GM12878 (cell line): ENCODE data around the gene LY9. TPM values are rescaled to one million over a fixed set of nuclear protein-coding genes. Genes with fewer than 3 reads are reported as not detected.

Experiments
- ATAC-seq: fragments of 200-7000 bp; cut with Tn5 transposase; 3 replicates; pipeline ENCODE4 v1.9.1; 2020; ENCODE audit warnings: mild to moderate bottlenecking, moderate library complexity
- BruUV-seq: library from RNA; stranded (reverse); fragments of 400-500 nt; replicated peaks from 2 replicates; lab custom pipeline; 2021; lab: Mats Ljungman, UMichigan
- CTCF ChIA-PET: fragments of 300-600 bp; sonication (Branson Sonifier 250); formaldehyde crosslinking; extraction: SDS; loops from one replicate; lab custom pipeline; 2021; ENCODE audit warnings: inconsistent platforms; lab: Yijun Ruan, JAX
- POLR2A ChIA-PET: fragments of 350-600 bp; formaldehyde crosslinking; extraction: SDS; loops from one replicate; lab custom pipeline; 2021; ENCODE audit warnings: inconsistent platforms; lab: Charles Lee
- RAD21 ChIA-PET: fragments of 300-600 bp; sonication (Branson Sonifier 250); formaldehyde crosslinking; loops from one replicate; lab custom pipeline; 2023; ENCODE audit warnings: antibody characterized with exemption; ENCODE audit not compliant: unreplicated experiment; lab: Charles Lee
- SMC1A ChIA-PET: fragments of 300-600 bp; sonication (Branson Sonifier 250); formaldehyde crosslinking; loops from one replicate; lab custom pipeline; 2023; ENCODE audit not compliant: unreplicated experiment, uncharacterized antibody; lab: Charles Lee
- DNase-seq: peaks from one replicate; pipeline ENCODE4 v3.0.0-alpha.2; 2011; ENCODE audit warnings: low read depth, low spot score
- FAIRE-seq: peaks from 3 replicates; lab custom pipeline; 2011; peaks lifted over from hg19 to GRCh38; lab: Jason Lieb, UNC
- H2AFZ ChIP-seq: 2 replicates; pipeline ENCODE4 v1.6.0; 2011; ENCODE audit warnings: low read depth, low read length, control low read depth; ENCODE audit not compliant: control insufficient read depth
- H3K27ac ChIP-seq: 2 replicates; pipeline ENCODE4 v1.5.1; 2011; ENCODE audit warnings: control low read depth; ENCODE audit not compliant: control insufficient read depth, insufficient read depth
- H3K27me3 ChIP-seq, 2 experiments: replicated peaks in 1 of 2; 2 replicates each; pipeline versions ENCODE4 v1.6.0 to v1.6.1; 2011; ENCODE audit warnings: low read length in 1 of 2; ENCODE audit not compliant: control insufficient read depth in 2 of 2, insufficient read depth in 2 of 2
- H3K36me3 ChIP-seq, 2 experiments: 2 replicates each; pipeline ENCODE4 v1.5.1; 2011; ENCODE audit warnings: low read length in 1 of 2; ENCODE audit not compliant: control insufficient read depth in 2 of 2, insufficient read depth in 2 of 2
- H3K4me1 ChIP-seq: 2 replicates; pipeline ENCODE4 v1.6.1; 2011; ENCODE audit warnings: mild to moderate bottlenecking, low read length, moderate library complexity, mixed read lengths; ENCODE audit not compliant: control insufficient read depth, insufficient read depth
- H3K4me2 ChIP-seq: 2 replicates; pipeline ENCODE4 v1.6.0; 2011; ENCODE audit warnings: control low read depth; ENCODE audit not compliant: control insufficient read depth, insufficient read depth
- H3K4me3 ChIP-seq: fragments of 200-600 bp; sonication (generic); 2 replicates; pipeline ENCODE4 v1.5.1; 2016
- H3K79me2 ChIP-seq: 2 replicates; pipeline ENCODE4 v1.6.0; 2011; ENCODE audit warnings: low read length; ENCODE audit not compliant: control insufficient read depth, insufficient read depth
- H3K9ac ChIP-seq: 2 replicates; pipeline ENCODE4 v1.8.0; 2011; ENCODE audit warnings: low read length, control low read depth, mixed read lengths; ENCODE audit not compliant: control insufficient read depth, insufficient read depth
- H3K9me3 ChIP-seq: replicated peaks from 3 replicates; pipeline ENCODE4 v1.5.1; 2011; ENCODE audit warnings: mild to moderate bottlenecking, low read length; ENCODE audit not compliant: control insufficient read depth, insufficient read depth
- H4K20me1 ChIP-seq: 2 replicates; pipeline ENCODE4 v1.6.0; 2011; ENCODE audit not compliant: control insufficient read depth, insufficient read depth
- BCL11A ChIP-seq: IDR thresholded peaks from 2 replicates; pipeline ENCODE4 v1.6.1; 2011; ENCODE audit warnings: low read depth, low read length
- BHLHE40 ChIP-seq, 2 experiments: fragments of 450-650 bp in 1 of 2; IDR thresholded peaks; 2 replicates each; pipeline ENCODE4 v1.6.1; 2011 to 2017; ENCODE audit warnings: low read depth in 2 of 2, borderline replicate concordance in 1 of 2, improper control_type of control experiment in 1 of 2, low read length in 1 of 2, mild to moderate bottlenecking in 1 of 2
- CBFB ChIP-seq: IDR thresholded peaks from 2 replicates; pipeline ENCODE4 v1.6.1; 2016; ENCODE audit warnings: antibody characterized with exemption, low read depth
- DPF2 ChIP-seq: fragments of 450-650 bp; IDR thresholded peaks from 2 replicates; pipeline ENCODE4 v1.6.1; 2017; ENCODE audit warnings: mild to moderate bottlenecking
- IKZF2 ChIP-seq, 2 experiments: fragments of 450-650 bp; IDR thresholded peaks; 2 replicates each; pipeline ENCODE4 v1.6.1; 2017; ENCODE audit warnings: mild to moderate bottlenecking in 2 of 2, moderate library complexity in 2 of 2
- JUND ChIP-seq: IDR thresholded peaks from 2 replicates; pipeline ENCODE4 v1.6.1; 2012; ENCODE audit warnings: low read depth, mild to moderate bottlenecking, low read length, improper control_type of control experiment, moderate library complexity
- POLR2AphosphoS2 ChIP-seq: IDR thresholded peaks from 2 replicates; pipeline ENCODE4 v1.6.1; 2011; ENCODE audit warnings: low read depth, mild to moderate bottlenecking, low read length, improper control_type of control experiment, moderate library complexity
- RAD51 ChIP-seq: fragments of 450-650 bp; IDR thresholded peaks from 2 replicates; pipeline ENCODE4 v1.6.1; 2016; ENCODE audit warnings: moderate library complexity, mild to moderate bottlenecking, inconsistent platforms
- SP1 ChIP-seq: IDR thresholded peaks from one replicate; pipeline ENCODE4 v1.6.1; 2011; ENCODE audit warnings: low read depth, low read length
- SREBF2 ChIP-seq: IDR thresholded peaks from 2 replicates; pipeline ENCODE4 v1.6.1; 2012; ENCODE audit warnings: mild to moderate bottlenecking, low read length
- STAT1 ChIP-seq: fragments of 450-650 bp; conservative IDR thresholded peaks from 2 replicates; pipeline ENCODE4 v1.6.1; 2014; ENCODE audit warnings: antibody characterized with exemption, mild to moderate bottlenecking
- TCF12 ChIP-seq: IDR thresholded peaks from 2 replicates; pipeline ENCODE4 v1.6.1; 2011; ENCODE audit warnings: low read depth, mild to moderate bottlenecking, low read length
- TCF7 ChIP-seq: IDR thresholded peaks from 2 replicates; pipeline ENCODE4 v1.6.1; 2014; ENCODE audit warnings: antibody characterized with exemption, borderline replicate concordance
- YBX1 ChIP-seq: fragments of 450-650 bp; IDR thresholded peaks from 2 replicates; pipeline ENCODE4 v1.6.1; 2016; ENCODE audit warnings: antibody characterized with exemption
- ZNF622 ChIP-seq: fragments of 450-650 bp; IDR thresholded peaks from 2 replicates; pipeline ENCODE4 v1.6.1; 2017; ENCODE audit warnings: mild to moderate bottlenecking, inconsistent platforms
- WGBS: methylation state at CpG from one replicate; pipeline ENCODE4 v1.1.6; 2016; ENCODE audit warnings: low lambda C conversion rate; ENCODE audit not compliant: insufficient replicate concordance, insufficient coverage; ENCODE audit errors: missing lambda C conversion rate; 5-methylcytosine and 5-hydroxymethylcytosine counted together
- in situ Hi-C: fragments of 300-500 bp; cut with MboI; formaldehyde crosslinking; loops from 9 replicates; pipeline ENCODE4 v1.14.3; 2018; ENCODE audit warnings: mixed read lengths
- intact Hi-C: fragments of 100-400 bp; cut with micrococcal nuclease; formaldehyde crosslinking; loops from one replicate; pipeline ENCODE4 v1.14.2; 2022; ENCODE audit not compliant: unreplicated experiment
- polyA plus RNA-seq, 11 experiments: library from polyadenylated mRNA; depleted of rRNA in 4 of 11; unstranded in 6 of 11; stranded (reverse) in 5 of 11; fragments of >200 nt; fragmentation: Nextera tagmentation in 4 of 11; fragmentation: Illumina TruSeq in 1 of 11; extraction: Ambion mirVana in 4 of 11; extraction: Trizol in 1 of 11; gene quantifications; 1 replicate in 1 of 11; 2 replicates in 10 of 11; pipeline versions ENCODE4 v1.2.1 to v1.2.3, GENCODE V29; 2011 to 2016; ENCODE audit warnings: inconsistent platforms in 2 of 11, missing spikeins in 2 of 11, low read depth in 1 of 11
- total RNA-seq, 4 experiments: library from RNA; depleted of rRNA in 3 of 4; stranded (reverse); fragments of >200 nt in 3 of 4; fragmentation: Illumina TruSeq in 1 of 4; extraction: Trizol in 1 of 4; gene quantifications; 2 replicates each; pipeline versions ENCODE4 v1.2.1 to v1.2.3, GENCODE V29; 2013 to 2021
- TF ChIP-seq, protein P1 (sequence below): IDR thresholded peaks from 2 replicates; pipeline ENCODE4 v1.6.1; 2012; ENCODE audit warnings: low read length, inconsistent platforms
- TF ChIP-seq, protein P2 (sequence below): IDR thresholded peaks from 2 replicates; pipeline ENCODE4 v1.6.1; 2012; ENCODE audit warnings: low read depth, low read length, improper control_type of control experiment
- TF ChIP-seq, protein P3 (sequence below): fragments of 450-650 bp; conservative IDR thresholded peaks from 2 replicates; pipeline ENCODE4 v1.6.1; 2017; ENCODE audit warnings: mild to moderate bottlenecking, moderate library complexity

LY9 gene
- total and polyA plus RNA-seq, 10 of the 15 experiments (the other 5 are each of a cell fraction or from before 2014, with no cell fraction given): 2.7 to 12.5 (median 9.0) TPM

DNA sequence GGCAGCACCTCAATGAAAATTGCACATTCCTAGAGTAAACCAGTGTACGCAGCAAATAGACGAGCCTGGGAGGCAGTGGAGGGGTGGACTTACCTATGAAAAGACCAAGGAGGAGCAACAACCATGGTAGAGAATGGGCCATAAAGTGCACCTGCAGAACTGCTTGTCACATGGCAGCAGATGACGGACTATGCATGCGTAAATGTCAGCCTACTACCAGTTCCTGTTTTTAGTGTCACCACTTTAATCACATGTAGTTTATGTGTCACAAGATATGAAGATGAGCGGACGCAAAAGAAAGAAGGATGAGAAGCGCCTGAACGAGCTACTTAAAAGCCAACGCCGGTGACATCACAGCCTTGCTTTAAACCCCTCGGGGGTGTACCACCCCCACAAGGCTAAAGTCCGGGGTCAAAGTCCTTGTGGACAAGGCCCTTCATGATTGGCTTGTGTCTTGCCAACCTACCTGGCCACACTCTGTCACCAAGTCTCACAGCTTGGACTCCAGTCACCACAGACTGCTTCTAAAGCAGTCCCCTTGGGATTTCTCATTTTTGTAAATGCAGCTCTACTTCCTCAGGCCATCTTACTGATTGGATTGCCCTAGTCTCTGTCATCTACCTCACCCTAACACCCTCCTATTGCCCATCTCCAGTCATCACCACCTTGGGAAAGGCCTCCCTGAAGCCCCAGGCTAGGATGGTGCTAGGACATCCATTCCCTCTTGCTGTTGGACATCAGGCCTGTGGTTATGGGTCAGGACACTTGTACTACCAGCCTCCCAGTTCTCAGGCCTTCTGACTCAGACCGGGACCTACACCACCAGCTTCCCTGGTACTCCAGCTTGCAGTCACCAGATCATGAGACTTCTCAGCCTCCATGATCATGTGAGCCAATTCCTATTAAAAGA is 6.0 kb upstream of the LY9 start:
- ChIA-PET SMC1A (interaction anchor here (0.6 to 4.5 kb wide), 33 partner anchors 9 to 250 kb away, joined by 3 to 38 read pairs (median 4); partner anchors contain the start of genes CD244, CD48 and SLAMF7), POLR2A (interaction anchor here (0.6 to 3.8 kb wide), 16 partner anchors 8 to 280 kb away, joined by 3 to 28 read pairs (median 4); partner anchors contain the start of genes SLAMF1 and SLAMF7), CTCF (interaction anchor here (0.8 to 3.9 kb wide), 23 partner anchors 8 to 164 kb away, joined by 3 to 32 read pairs (median 5); partner anchors contain the start of gene ITLN2), RAD21 (interaction anchor here (0.6 to 3.7 kb wide), 26 partner anchors 9 to 171 kb away, joined by 3 to 49 read pairs (median 6); partner anchors contain the start of genes CD244, CD48, SLAMF1 and SLAMF7)
- Histone ChIP-seq H3K9me3 (no peaks in the 10 kb centered on the region), H3K4me1 (peaks cover 19% of the 10 kb centered on the region), H3K79me2 (no peaks in the 10 kb centered on the region), H4K20me1 (no peaks in the 10 kb centered on the region), H3K9ac (peak overlapping the region; percentile 59), H3K4me2 (peak overlapping the region; percentile 71), H3K27me3 (no peaks in the 10 kb centered on the region), H3K27ac (peak overlapping the region; percentile 86), H3K4me3 (no peak overlapping the region; the same call in 1 of the 2 replicates), H2AFZ (peak overlapping the region; percentile 91), H3K36me3 (no peaks in the 10 kb centered on the region)
- FAIRE-seq: peak; percentile 86
- peak; percentile 89 for DNase-seq
- intact Hi-C loops: no loop called here
- peak; percentile 91 for ATAC-seq
- TSS peak; percentile 87 for BruUV-seq
- in situ Hi-C loops: no loop called here
- WGBS: 3% methylated on average over 13 of the region's 13 CpGs
- TF ChIP-seq YBX1: no peak
- TF ChIP-seq TCF12: peak; percentile 82; the same call in 1 of the 2 replicates
- TF ChIP-seq BCL11A: peak; percentile 66
- TF ChIP-seq BHLHE40 (IDR thresholded peaks at IDR 0.05; ENCODE audit: borderline replicate concordance in 1 of 2, low read depth in 2 of 2, low read length in 1 of 2): peak; percentile 93 to 96
- TF ChIP-seq POLR2AphosphoS2: peak; percentile 45; the same call in 1 of the 2 replicates
- peak; percentile 57; the same call in 1 of the 2 replicates for TF ChIP-seq TCF7
- TF ChIP-seq SP1: peak; percentile 29
- peak; percentile 92 to 94 for TF ChIP-seq IKZF2 (IDR thresholded peaks at IDR 0.05)
- peak; percentile 95 for TF ChIP-seq RAD51
- TF ChIP-seq STAT1: no peak
- TF ChIP-seq, protein P1, sequence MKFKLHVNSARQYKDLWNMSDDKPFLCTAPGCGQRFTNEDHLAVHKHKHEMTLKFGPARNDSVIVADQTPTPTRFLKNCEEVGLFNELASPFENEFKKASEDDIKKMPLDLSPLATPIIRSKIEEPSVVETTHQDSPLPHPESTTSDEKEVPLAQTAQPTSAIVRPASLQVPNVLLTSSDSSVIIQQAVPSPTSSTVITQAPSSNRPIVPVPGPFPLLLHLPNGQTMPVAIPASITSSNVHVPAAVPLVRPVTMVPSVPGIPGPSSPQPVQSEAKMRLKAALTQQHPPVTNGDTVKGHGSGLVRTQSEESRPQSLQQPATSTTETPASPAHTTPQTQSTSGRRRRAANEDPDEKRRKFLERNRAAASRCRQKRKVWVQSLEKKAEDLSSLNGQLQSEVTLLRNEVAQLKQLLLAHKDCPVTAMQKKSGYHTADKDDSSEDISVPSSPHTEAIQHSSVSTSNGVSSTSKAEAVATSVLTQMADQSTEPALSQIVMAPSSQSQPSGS: peak; percentile 70
- TF ChIP-seq CBFB: peak; percentile 46; the same call in 1 of the 2 replicates
- TF ChIP-seq SREBF2: 0 out of 2 replicates have a peak, but pooled peaks have one; percentile 29
- TF ChIP-seq JUND: peak; percentile 52; the same call in 1 of the 2 replicates
- TF ChIP-seq, protein P2, sequence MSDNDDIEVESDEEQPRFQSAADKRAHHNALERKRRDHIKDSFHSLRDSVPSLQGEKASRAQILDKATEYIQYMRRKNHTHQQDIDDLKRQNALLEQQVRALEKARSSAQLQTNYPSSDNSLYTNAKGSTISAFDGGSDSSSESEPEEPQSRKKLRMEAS: peak; percentile 85
- TF ChIP-seq ZNF622: no peak
- peak; percentile 91 for TF ChIP-seq DPF2
- TF ChIP-seq, protein P3, sequence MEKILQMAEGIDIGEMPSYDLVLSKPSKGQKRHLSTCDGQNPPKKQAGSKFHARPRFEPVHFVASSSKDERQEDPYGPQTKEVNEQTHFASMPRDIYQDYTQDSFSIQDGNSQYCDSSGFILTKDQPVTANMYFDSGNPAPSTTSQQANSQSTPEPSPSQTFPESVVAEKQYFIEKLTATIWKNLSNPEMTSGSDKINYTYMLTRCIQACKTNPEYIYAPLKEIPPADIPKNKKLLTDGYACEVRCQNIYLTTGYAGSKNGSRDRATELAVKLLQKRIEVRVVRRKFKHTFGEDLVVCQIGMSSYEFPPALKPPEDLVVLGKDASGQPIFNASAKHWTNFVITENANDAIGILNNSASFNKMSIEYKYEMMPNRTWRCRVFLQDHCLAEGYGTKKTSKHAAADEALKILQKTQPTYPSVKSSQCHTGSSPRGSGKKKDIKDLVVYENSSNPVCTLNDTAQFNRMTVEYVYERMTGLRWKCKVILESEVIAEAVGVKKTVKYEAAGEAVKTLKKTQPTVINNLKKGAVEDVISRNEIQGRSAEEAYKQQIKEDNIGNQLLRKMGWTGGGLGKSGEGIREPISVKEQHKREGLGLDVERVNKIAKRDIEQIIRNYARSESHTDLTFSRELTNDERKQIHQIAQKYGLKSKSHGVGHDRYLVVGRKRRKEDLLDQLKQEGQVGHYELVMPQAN: 0 out of 2 replicates have a peak, but pooled peaks have one; percentile 7
